HepG2 (cell line): Measurements from ENCODE around the gene PLA2G12A. TPM values are rescaled to one million over a fixed set of nuclear protein-coding genes. Genes with fewer than 3 reads are reported as not detected.
A peak's percentile ranks its signal among the peaks of the same experiment; 100 is the strongest.

Experiments used
- FOXP1 ChIP-seq, 2 experiments: fragments of 450-650 bp in 1 of 2; IDR thresholded peaks; 2 replicates each; pipeline ENCODE4 v1.6.1; 2017 to 2018; ENCODE audit warnings: antibody characterized with exemption in 1 of 2
- HDAC1 ChIP-seq: sonication (generic); formaldehyde crosslinking; IDR thresholded peaks from 2 replicates; pipeline ENCODE4 v1.5.1; 2020; ENCODE audit warnings: mild to moderate bottlenecking, missing genetic modification reagents
- JUN ChIP-seq: sonication (generic); formaldehyde crosslinking; IDR thresholded peaks from 2 replicates; pipeline ENCODE4 v1.4.0; 2020; ENCODE audit warnings: mild to moderate bottlenecking, missing genetic modification reagents
- KAT2B ChIP-seq: fragments of 150-350 bp; IDR thresholded peaks from 2 replicates; pipeline ENCODE4 v1.6.1; 2014; ENCODE audit warnings: low read depth, low read length, borderline replicate concordance
- PPARG ChIP-seq: conservative IDR thresholded peaks from 2 replicates; pipeline ENCODE4 v1.6.1; 2016; ENCODE audit warnings: missing biosample characterization, missing genetic modification reagents
- PTBP1 ChIP-seq: fragments of 200-400 bp; formaldehyde crosslinking; IDR thresholded peaks from 2 replicates; pipeline ENCODE4 v1.6.1; 2018; ENCODE audit warnings: low read length, low read depth; ENCODE audit not compliant: poor library complexity, severe bottlenecking
- RBFOX2 ChIP-seq: fragments of 200-400 bp; formaldehyde crosslinking; IDR thresholded peaks from 2 replicates; pipeline ENCODE4 v1.6.1; 2017; ENCODE audit warnings: low read depth, mild to moderate bottlenecking, low read length
- SMARCE1 ChIP-seq: fragments of 450-650 bp; IDR thresholded peaks from 2 replicates; pipeline ENCODE4 v1.6.1; 2017; ENCODE audit warnings: borderline replicate concordance
- SNRNP70 ChIP-seq: fragments of 200-400 bp; formaldehyde crosslinking; IDR thresholded peaks from 2 replicates; pipeline ENCODE4 v1.6.1; 2017; ENCODE audit warnings: mild to moderate bottlenecking, low read depth, low read length, moderate library complexity
- SOX13 ChIP-seq, 3 experiments: fragments of 450-650 bp in 1 of 3; sonication (generic) in 1 of 3; formaldehyde crosslinking in 1 of 3; IDR thresholded peaks in 2 of 3; conservative IDR thresholded peaks in 1 of 3; 2 replicates each; pipeline versions ENCODE4 v1.5.0 to v1.6.1; 2016 to 2020; ENCODE audit warnings: antibody characterized with exemption in 1 of 3, mild to moderate bottlenecking in 1 of 3, missing compliant biosample characterization in 1 of 3, missing genetic modification reagents in 1 of 3, moderate library complexity in 1 of 3
- TMF1 ChIP-seq: sonication (generic); formaldehyde crosslinking; IDR thresholded peaks from 2 replicates; pipeline ENCODE4 v1.8.1; 2022; ENCODE audit warnings: low read depth, missing genetic modification reagents
- ZNF605 ChIP-seq: sonication (generic); formaldehyde crosslinking; IDR thresholded peaks from 2 replicates; pipeline ENCODE4 v1.8.0; 2022; ENCODE audit warnings: mild to moderate bottlenecking, missing genetic modification reagents
- polyA plus RNA-seq, 8 experiments: library from polyadenylated mRNA; depleted of rRNA in 3 of 8; stranded (reverse) in 7 of 8; unstranded in 1 of 8; fragments of >200 nt; fragmentation: Illumina TruSeq in 4 of 8; extraction: Trizol in 4 of 8; gene quantifications; 2 replicates each; pipeline versions ENCODE4 v1.2.1 to v1.2.3, GENCODE V29; 2011 to 2016; ENCODE audit warnings: low read depth in 4 of 8, missing spikeins in 1 of 8, mixed read lengths in 1 of 8; ENCODE audit not compliant: insufficient read depth in 1 of 8
- total RNA-seq, 5 experiments: library from RNA; depleted of rRNA; stranded (reverse); fragments of >200 nt; fragmentation: Illumina TruSeq; extraction: Trizol; gene quantifications; 2 replicates each; pipeline ENCODE4 v1.2.3, GENCODE V29; 2016; ENCODE audit warnings: low read depth in 1 of 5
- TF ChIP-seq, protein P1 (sequence below): IDR thresholded peaks from 2 replicates; pipeline ENCODE4 v1.6.1; 2018; ENCODE audit warnings: missing genetic modification reagents
- TF ChIP-seq, protein P2 (sequence below): conservative IDR thresholded peaks from 2 replicates; pipeline ENCODE4 v1.6.1; 2018; ENCODE audit warnings: missing genetic modification reagents
- TF ChIP-seq, protein P3 (sequence below): sonication (generic); formaldehyde crosslinking; IDR thresholded peaks from 2 replicates; pipeline ENCODE4 v1.9.0; 2021; ENCODE audit warnings: missing genetic modification reagents, mild to moderate bottlenecking, borderline replicate concordance
- TF ChIP-seq, protein P4 (sequence below): sonication (generic); formaldehyde crosslinking; IDR thresholded peaks from 2 replicates; pipeline ENCODE4 v1.4.0; 2020; ENCODE audit warnings: missing genetic modification reagents, borderline replicate concordance
- TF ChIP-seq, protein P5 (sequence below): IDR thresholded peaks from 2 replicates; pipeline ENCODE4 v1.6.1; 2012; ENCODE audit warnings: low read length, improper control_type of control experiment

Gene PLA2G12A
- total and polyA plus RNA-seq, 2 of the 13 experiments (the other 11 are each of a cell fraction or from before 2014, with no cell fraction given), result 61.2 to 64.0 TPM

DNA sequence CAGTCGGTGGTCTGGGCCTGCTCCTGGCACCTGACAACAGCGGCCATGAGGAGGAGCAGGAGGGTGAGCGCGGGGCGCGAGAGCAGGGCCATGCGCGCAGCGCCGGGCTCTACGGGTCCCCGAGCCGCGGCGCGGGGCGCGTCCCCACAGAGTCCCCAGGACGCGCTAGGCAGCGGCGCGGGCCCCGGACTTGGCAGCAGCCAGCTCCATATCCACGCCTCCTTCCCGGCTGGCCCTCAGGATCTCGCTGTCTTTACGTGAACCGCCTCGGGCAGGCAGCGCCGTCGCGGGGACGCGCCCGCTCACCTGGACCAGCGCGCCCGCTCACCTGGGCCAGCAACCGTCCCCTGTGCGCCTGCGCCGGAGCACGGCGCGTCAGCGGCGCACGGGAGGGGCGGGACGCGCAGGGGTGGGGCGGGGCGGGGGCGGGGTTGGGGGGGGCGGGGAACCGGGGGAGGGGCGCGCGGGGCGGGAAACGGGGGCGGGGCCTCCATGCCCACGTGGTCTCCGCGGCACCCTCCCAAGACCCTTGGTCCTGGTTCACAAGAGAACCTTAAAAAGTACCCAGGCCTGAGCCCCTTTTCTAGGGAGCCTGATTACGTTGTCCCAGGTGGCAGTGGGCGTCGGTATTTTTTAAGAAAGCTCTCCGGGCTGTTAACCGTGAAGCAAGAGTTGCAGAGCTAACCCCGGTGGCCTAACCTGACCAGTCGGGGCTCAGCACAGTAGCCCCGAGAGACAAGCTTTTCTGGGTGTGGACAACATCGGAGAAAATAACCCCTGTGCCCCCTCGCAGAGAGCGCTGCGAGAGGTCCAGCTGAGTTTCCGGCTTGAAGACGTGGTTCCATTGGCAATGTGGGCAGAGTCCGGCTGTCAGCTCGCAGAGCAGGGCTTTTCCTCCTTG lies at the start of gene PLA2G12A (continued):
- TF ChIP-seq, protein P1, sequence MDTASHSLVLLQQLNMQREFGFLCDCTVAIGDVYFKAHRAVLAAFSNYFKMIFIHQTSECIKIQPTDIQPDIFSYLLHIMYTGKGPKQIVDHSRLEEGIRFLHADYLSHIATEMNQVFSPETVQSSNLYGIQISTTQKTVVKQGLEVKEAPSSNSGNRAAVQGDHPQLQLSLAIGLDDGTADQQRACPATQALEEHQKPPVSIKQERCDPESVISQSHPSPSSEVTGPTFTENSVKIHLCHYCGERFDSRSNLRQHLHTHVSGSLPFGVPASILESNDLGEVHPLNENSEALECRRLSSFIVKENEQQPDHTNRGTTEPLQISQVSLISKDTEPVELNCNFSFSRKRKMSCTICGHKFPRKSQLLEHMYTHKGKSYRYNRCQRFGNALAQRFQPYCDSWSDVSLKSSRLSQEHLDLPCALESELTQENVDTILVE (CRISPR knock-in tag), result peak; percentile 20; the same call in 1 of the 2 replicates
- TF ChIP-seq SNRNP70, result no peak
- TF ChIP-seq, protein P2, sequence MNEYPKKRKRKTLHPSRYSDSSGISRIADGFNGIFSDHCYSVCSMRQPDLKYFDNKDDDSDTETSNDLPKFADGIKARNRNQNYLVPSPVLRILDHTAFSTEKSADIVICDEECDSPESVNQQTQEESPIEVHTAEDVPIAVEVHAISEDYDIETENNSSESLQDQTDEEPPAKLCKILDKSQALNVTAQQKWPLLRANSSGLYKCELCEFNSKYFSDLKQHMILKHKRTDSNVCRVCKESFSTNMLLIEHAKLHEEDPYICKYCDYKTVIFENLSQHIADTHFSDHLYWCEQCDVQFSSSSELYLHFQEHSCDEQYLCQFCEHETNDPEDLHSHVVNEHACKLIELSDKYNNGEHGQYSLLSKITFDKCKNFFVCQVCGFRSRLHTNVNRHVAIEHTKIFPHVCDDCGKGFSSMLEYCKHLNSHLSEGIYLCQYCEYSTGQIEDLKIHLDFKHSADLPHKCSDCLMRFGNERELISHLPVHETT (CRISPR knock-in tag), result no peak
- TF ChIP-seq TMF1 (CRISPR knock-in tag), result peak; percentile 92
- no peak for TF ChIP-seq PTBP1
- no peak for TF ChIP-seq FOXP1 (IDR thresholded peaks at IDR 0.05)
- TF ChIP-seq FOXP1 (CRISPR knock-in tag; IDR thresholded peaks at IDR 0.05), result no peak
- TF ChIP-seq, protein P3, sequence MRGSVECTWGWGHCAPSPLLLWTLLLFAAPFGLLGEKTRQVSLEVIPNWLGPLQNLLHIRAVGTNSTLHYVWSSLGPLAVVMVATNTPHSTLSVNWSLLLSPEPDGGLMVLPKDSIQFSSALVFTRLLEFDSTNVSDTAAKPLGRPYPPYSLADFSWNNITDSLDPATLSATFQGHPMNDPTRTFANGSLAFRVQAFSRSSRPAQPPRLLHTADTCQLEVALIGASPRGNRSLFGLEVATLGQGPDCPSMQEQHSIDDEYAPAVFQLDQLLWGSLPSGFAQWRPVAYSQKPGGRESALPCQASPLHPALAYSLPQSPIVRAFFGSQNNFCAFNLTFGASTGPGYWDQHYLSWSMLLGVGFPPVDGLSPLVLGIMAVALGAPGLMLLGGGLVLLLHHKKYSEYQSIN (CRISPR knock-in tag), result no peak
- TF ChIP-seq PPARG, result no peak
- TF ChIP-seq SOX13 (IDR thresholded peaks at IDR 0.05), result no peak
- TF ChIP-seq SOX13 (CRISPR knock-in tag; conservative IDR thresholded peaks at IDR 0.05 in 1 of 2, IDR thresholded peaks at IDR 0.05 in 1 of 2), result no peak
- peak; percentile 37; the same call in 1 of the 2 replicates for TF ChIP-seq HDAC1 (CRISPR knock-in tag)
- TF ChIP-seq, protein P4, sequence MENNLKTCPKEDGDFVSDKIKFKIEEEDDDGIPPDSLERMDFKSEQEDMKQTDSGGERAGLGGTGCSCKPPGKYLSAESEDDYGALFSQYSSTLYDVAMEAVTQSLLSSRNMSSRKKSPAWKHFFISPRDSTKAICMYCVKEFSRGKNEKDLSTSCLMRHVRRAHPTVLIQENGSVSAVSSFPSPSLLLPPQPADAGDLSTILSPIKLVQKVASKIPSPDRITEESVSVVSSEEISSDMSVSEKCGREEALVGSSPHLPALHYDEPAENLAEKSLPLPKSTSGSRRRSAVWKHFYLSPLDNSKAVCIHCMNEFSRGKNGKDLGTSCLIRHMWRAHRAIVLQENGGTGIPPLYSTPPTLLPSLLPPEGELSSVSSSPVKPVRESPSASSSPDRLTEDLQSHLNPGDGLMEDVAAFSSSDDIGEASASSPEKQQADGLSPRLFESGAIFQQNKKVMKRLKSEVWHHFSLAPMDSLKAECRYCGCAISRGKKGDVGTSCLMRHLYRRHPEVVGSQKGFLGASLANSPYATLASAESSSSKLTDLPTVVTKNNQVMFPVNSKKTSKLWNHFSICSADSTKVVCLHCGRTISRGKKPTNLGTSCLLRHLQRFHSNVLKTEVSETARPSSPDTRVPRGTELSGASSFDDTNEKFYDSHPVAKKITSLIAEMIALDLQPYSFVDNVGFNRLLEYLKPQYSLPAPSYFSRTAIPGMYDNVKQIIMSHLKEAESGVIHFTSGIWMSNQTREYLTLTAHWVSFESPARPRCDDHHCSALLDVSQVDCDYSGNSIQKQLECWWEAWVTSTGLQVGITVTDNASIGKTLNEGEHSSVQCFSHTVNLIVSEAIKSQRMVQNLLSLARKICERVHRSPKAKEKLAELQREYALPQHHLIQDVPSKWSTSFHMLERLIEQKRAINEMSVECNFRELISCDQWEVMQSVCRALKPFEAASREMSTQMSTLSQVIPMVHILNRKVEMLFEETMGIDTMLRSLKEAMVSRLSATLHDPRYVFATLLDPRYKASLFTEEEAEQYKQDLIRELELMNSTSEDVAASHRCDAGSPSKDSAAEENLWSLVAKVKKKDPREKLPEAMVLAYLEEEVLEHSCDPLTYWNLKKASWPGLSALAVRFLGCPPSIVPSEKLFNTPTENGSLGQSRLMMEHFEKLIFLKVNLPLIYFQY (CRISPR knock-in tag), result no peak
- TF ChIP-seq, protein P5, sequence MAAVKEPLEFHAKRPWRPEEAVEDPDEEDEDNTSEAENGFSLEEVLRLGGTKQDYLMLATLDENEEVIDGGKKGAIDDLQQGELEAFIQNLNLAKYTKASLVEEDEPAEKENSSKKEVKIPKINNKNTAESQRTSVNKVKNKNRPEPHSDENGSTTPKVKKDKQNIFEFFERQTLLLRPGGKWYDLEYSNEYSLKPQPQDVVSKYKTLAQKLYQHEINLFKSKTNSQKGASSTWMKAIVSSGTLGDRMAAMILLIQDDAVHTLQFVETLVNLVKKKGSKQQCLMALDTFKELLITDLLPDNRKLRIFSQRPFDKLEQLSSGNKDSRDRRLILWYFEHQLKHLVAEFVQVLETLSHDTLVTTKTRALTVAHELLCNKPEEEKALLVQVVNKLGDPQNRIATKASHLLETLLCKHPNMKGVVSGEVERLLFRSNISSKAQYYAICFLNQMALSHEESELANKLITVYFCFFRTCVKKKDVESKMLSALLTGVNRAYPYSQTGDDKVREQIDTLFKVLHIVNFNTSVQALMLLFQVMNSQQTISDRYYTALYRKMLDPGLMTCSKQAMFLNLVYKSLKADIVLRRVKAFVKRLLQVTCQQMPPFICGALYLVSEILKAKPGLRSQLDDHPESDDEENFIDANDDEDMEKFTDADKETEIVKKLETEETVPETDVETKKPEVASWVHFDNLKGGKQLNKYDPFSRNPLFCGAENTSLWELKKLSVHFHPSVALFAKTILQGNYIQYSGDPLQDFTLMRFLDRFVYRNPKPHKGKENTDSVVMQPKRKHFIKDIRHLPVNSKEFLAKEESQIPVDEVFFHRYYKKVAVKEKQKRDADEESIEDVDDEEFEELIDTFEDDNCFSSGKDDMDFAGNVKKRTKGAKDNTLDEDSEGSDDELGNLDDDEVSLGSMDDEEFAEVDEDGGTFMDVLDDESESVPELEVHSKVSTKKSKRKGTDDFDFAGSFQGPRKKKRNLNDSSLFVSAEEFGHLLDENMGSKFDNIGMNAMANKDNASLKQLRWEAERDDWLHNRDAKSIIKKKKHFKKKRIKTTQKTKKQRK, result no peak
- TF ChIP-seq KAT2B, result no peak
- TF ChIP-seq SMARCE1, result no peak
- peak; percentile 76 for TF ChIP-seq RBFOX2
- TF ChIP-seq JUN (CRISPR knock-in tag), result no peak
- no peak for TF ChIP-seq ZNF605 (CRISPR knock-in tag)
